Mesenteric fat pad (tissue), 1 donor: Measurements from ENCODE around the gene CNBP. TPM values are rescaled to one million over a fixed set of nuclear protein-coding genes. Genes with fewer than 3 reads are reported as not detected.

ENCODE experiments used
- DNase-seq: peaks from one replicate; pipeline ENCODE4 v3.0.0-alpha.2; 2020; ENCODE audit warnings: low spot score
- total RNA-seq: library from RNA; stranded (reverse); fragmentation: NEBNext Ultra II Directional; extraction: Animal tissue kit (Norgen Biotek cat#: 25700); gene quantifications from one replicate; pipeline ENCODE4 v1.2.1, GENCODE V29; 2021
- donor health status: DM: yes; HTN: yes; CAD: no.

CNBP gene
- total RNA-seq, 1 donor from 2014 or later: 338 TPM

GRCh38 chr3:129132097-129132866 is 51.4 kb downstream of the CNBP start:
- peak; percentile 37 for DNase-seq

GRCh38 chr3:129131465-129132088 is 52.1 kb downstream of the CNBP start:
- DNase-seq: no peak

GRCh38 chr3:129130291-129130813 is 53.3 kb downstream of the CNBP start:
- DNase-seq: no peak

- no peak for DNase-seq
Observed at GRCh38 chr3:129128357-129129155, 55.1 kb downstream of the CNBP start.

- no peak for DNase-seq
Observed at GRCh38 chr3:129126726-129127280, 56.9 kb downstream of the CNBP start.

- no peak for DNase-seq
Observed at GRCh38 chr3:129123314-129124060, 60.2 kb downstream of the CNBP start.

GRCh38 chr3:129122412-129123011 is 61.2 kb downstream of the CNBP start:
- DNase-seq: no peak

- DNase-seq: peak; percentile 94
Observed at GRCh38 chr3:129121792-129122411, 61.8 kb downstream of the CNBP start, which contains the start of gene RAB43. TSS of gene RAB43 (minus strand) at chr3:129121804. CDS start at chr3:129121489, 315 bp downstream.

GRCh38 chr3:129121016-129121791 is 62.5 kb downstream of the CNBP start:
- no peak for DNase-seq

- peak; percentile 94 for DNase-seq
Observed at GRCh38 chr3:129120254-129121004, 63.3 kb downstream of the CNBP start.

- no peak for DNase-seq
Observed at GRCh38 chr3:129119365-129120100, 64.2 kb downstream of the CNBP start.

- no peak for DNase-seq
Observed at GRCh38 chr3:129118745-129119144, 65.0 kb downstream of the CNBP start.

Other genes starting within 250 kb of the CNBP start
- gene CFAP92, start 189.8 kb downstream of the CNBP start, total RNA-seq: 0.64 TPM
- gene EFCC1, start 182.6 kb downstream of the CNBP start, total RNA-seq: 1.8 TPM
- not detected for gene GP9, start 123.1 kb downstream of the CNBP start, total RNA-seq
- gene RAB43, start 62.1 kb downstream of the CNBP start, total RNA-seq: 33.0 TPM
- gene ISY1, start 22.8 kb downstream of the CNBP start, total RNA-seq: 23.4 TPM
- 183 TPM for gene COPG1, start 65.7 kb upstream of the CNBP start, total RNA-seq
- gene HMCES, start 95.0 kb upstream of the CNBP start, total RNA-seq: 38.5 TPM
- gene EFCAB12, start 244.7 kb upstream of the CNBP start, total RNA-seq: 1.1 TPM